ENCODE results near the gene ZFR. TPM values are rescaled to one million over a fixed set of nuclear protein-coding genes. Genes with fewer than 3 reads are reported as not detected.

The ZFR gene
- total RNA-seq, 2 donors from 2014 or later = 45.0 to 51.8 TPM

DNA sequence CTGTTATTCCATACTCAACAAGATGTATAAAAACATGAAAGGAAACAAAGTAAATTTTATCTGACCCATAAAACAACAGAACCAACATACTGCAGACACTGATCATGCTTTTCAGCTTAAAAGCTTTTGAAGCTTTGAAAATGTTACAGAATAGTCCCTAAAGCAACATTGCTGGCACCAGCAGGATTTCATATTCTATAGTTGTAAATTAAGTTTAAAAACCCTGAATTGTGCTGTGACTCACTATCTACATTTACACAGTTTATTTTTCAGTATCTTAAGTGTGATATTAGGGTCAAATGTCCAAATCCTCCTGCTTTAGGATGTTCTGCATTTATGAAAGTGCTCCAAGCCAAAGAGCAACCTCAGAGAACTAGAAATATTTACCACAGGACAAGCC lies 59.9 kb downstream of the ZFR start:
- TF ChIP-seq, protein P1, sequence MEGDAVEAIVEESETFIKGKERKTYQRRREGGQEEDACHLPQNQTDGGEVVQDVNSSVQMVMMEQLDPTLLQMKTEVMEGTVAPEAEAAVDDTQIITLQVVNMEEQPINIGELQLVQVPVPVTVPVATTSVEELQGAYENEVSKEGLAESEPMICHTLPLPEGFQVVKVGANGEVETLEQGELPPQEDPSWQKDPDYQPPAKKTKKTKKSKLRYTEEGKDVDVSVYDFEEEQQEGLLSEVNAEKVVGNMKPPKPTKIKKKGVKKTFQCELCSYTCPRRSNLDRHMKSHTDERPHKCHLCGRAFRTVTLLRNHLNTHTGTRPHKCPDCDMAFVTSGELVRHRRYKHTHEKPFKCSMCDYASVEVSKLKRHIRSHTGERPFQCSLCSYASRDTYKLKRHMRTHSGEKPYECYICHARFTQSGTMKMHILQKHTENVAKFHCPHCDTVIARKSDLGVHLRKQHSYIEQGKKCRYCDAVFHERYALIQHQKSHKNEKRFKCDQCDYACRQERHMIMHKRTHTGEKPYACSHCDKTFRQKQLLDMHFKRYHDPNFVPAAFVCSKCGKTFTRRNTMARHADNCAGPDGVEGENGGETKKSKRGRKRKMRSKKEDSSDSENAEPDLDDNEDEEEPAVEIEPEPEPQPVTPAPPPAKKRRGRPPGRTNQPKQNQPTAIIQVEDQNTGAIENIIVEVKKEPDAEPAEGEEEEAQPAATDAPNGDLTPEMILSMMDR (IDR thresholded peaks at IDR 0.05) = no peak
- H3K27me3 ChIP-seq = no peaks in the 10 kb centered on the region
- no peaks in the 10 kb centered on the region for H3K9me3 ChIP-seq
- H3K36me3 ChIP-seq = no peaks in the 10 kb centered on the region
- H3K27ac ChIP-seq = no peak overlapping the region
- DNase-seq = no peak
- intact Hi-C loops (cut with DNase I) = no loop called here
- H3K4me3 ChIP-seq = no peak overlapping the region
- H3K9ac ChIP-seq (ENCODE audit: low read depth in 2 of 2, low read length in 2 of 2) = no peak overlapping the region
- no peaks in the 10 kb centered on the region for H3K4me1 ChIP-seq

DNA sequence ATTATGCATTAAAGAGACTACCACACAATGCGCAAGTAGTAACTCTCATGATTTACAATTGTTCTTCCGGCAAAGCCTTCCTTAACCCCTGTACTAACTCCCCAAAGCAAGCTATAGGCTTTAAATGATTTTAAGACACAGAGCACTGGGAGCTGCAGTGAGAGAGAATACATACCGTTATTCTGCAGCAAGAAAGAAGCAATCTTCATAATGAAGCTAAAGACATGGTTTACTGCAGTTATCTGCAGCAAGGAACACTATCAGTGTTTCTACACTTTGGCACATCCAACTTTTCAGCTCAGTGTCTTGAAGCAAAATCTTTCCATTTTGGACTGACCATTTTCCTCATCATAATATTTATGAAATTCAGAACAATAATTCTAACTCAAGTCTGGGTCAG lies 61.0 kb downstream of the ZFR start:
- H3K9me3 ChIP-seq = no peaks in the 10 kb centered on the region
- intact Hi-C loops (cut with DNase I) = no loop called here
- DNase-seq = no peak
- no peaks in the 10 kb centered on the region for H3K27me3 ChIP-seq
- H3K36me3 ChIP-seq = peaks cover 8% of the 10 kb centered on the region
- TF ChIP-seq, protein P1 (IDR thresholded peaks at IDR 0.05) = no peak
- no peaks in the 10 kb centered on the region for H3K4me1 ChIP-seq
- no peak overlapping the region for H3K9ac ChIP-seq (ENCODE audit: low read depth in 2 of 2, low read length in 2 of 2)
- no peak overlapping the region for H3K27ac ChIP-seq
- no peak overlapping the region for H3K4me3 ChIP-seq

DNA sequence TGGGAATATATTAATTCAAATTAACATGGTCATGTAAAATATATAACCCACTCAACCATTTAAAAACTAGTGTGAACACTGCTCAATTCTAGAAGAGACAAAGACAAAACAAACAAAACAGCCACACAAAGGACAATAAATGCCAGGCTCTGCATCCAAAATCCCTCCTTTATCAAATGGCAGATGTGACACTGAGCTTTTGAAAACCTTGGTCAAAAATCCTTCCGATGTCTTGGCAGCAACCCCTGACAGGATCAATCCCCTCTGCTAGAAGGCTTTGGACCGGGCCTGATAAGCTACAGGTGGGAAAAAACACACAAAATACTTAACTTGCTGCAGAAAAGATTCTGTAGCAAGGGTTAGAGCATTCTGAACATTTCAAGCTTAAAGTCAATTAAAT lies 61.5 kb downstream of the ZFR start:
- DNase-seq = no peak
- Histone ChIP-seq H3K27me3 (no peaks in the 10 kb centered on the region), H3K27ac (no peak overlapping the region), H3K4me1 (no peaks in the 10 kb centered on the region), H3K9me3 (no peaks in the 10 kb centered on the region), H3K9ac (ENCODE audit: low read depth in 2 of 2, low read length in 2 of 2) (no peak overlapping the region), H3K36me3 (peaks cover 8% of the 10 kb centered on the region), H3K4me3 (no peak overlapping the region)
- intact Hi-C loops (cut with DNase I) = no loop called here
- TF ChIP-seq, protein P1 (IDR thresholded peaks at IDR 0.05) = no peak

DNA sequence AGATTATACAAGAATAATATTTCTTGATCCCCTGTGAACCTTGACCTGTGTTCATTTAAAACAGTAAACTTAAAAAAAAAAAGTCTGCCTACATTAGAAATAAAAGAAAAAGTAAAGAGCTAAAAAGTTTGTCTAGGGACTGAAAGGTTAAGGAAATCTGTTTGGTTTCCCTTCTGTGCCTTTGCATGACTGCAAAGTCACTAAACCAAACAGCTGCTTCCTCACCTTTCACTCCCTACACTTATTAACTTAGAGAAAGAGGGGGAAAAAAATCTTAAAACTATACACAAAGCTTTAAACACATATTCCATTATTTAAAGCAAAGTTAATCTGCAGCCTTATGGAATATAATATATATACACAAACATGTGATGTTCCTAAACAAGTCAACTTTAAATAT lies 65.1 kb downstream of the ZFR start:
- DNase-seq = no peak
- peaks cover 8% of the 10 kb centered on the region for H3K36me3 ChIP-seq
- H3K9ac ChIP-seq (ENCODE audit: low read depth in 2 of 2, low read length in 2 of 2) = no peak overlapping the region
- no peaks in the 10 kb centered on the region for H3K27me3 ChIP-seq
- no peak overlapping the region for H3K4me3 ChIP-seq
- intact Hi-C loops (cut with DNase I) = no loop called here
- TF ChIP-seq, protein P1 (IDR thresholded peaks at IDR 0.05) = no peak
- no peak overlapping the region for H3K27ac ChIP-seq
- H3K4me1 ChIP-seq = no peaks in the 10 kb centered on the region
- no peaks in the 10 kb centered on the region for H3K9me3 ChIP-seq

DNA sequence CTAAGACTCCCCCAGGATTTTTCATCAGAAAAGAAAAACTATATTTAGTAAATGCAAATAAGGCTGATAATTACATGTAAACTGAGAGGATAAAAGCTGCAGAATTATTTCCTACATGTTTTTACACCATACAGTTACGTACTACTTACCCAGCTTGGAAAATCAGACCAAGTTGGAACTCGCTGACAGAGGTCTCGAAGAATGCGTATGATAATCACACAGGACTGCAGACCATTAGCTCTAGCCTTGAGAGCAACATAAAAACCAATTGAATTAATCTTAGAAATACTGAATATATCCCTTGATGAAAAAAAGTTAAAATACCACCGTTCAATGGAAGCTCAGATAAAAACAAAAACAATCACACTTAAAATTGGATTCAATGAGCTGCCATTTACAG lies 65.6 kb downstream of the ZFR start:
- Histone ChIP-seq H3K9me3 (no peaks in the 10 kb centered on the region), H3K36me3 (peaks cover 8% of the 10 kb centered on the region), H3K27ac (no peak overlapping the region), H3K9ac (ENCODE audit: low read depth in 2 of 2, low read length in 2 of 2) (no peak overlapping the region), H3K4me1 (no peaks in the 10 kb centered on the region), H3K27me3 (no peaks in the 10 kb centered on the region), H3K4me3 (no peak overlapping the region)
- DNase-seq = no peak
- TF ChIP-seq, protein P1 (IDR thresholded peaks at IDR 0.05) = no peak
- intact Hi-C loops (cut with DNase I) = no loop called here

Measured in colonic mucosa (tissue), 4 donors.